ENCODE results near the gene AGAP3. TPM values are rescaled to one million over a fixed set of nuclear protein-coding genes. Genes with fewer than 3 reads are reported as not detected.

The AGAP3 gene
- total and polyA plus RNA-seq, 2 donors (not counting 1 experiment from before 2014, with no cell fraction given) = 32.9 to 34.2 TPM

DNA sequence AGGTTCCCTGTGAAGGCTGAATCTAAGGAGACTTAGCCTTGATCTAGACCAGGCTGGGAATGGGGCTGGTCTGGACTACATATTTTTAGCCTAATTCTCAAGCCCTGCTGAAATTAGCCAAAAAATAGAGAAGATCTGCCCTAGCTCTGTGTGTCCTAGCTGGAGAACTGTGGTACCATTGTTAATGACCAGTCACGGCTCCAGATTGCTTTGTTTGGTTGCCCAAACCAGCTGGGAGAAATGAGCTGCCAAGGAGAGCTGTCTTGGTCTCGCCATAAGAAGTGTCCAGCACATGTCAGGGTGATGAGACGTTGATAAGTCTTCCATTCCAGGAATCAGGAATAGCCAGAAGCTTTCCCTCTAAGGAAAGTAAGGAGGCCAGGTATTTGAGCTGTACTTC, 60.5 kb downstream of the AGAP3 start:
- no peaks in the 10 kb centered on the region for H3K79me2 ChIP-seq (ENCODE audit: control insufficient read depth, insufficient read depth, low read length)

DNA sequence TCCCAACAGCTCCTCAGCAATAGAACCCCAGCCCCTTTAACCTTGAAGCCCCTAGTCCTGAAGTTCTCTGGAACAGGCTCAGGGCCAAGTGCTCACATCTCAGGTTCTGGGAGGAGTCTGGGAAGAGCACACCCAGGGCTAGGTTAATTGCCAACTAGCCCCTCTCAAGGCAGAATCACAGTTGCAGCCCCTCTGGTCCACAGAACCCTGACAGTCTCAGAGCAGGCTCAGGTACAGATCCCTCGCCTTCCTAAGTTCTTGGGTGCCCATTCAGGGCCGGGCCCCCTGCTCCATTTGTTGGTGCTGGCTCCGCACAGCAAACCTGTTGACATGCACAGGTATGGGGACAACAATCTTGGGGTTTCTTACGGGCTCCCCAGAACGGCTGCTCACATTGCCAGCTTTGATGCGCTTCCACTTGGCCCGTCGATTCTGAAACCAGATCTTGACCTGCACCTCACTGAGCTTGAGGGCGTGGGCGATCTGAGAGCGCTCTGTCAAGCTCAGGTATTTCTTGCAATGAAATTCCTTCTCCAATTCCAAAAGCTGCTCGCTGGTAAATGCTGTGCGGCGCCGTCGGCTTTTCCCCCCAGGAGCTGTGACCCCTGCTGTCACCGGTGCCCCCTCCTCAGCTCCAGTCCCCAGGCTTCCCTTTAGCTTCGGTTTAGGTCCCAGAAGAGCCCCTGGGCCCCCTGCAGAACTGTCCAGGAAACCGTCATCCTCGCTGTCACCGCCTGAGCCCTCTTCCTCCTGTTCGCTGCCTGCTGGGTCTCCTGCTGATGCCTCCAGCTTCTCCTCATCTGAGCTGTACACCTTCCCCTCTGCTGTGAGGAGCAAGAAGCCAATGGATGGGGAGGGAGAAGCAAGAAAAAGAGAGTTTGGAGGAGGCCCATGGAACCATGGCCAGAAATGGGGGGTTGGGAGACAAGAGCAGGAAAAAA, 62.3 kb downstream of the AGAP3 start:
- H3K36me3 ChIP-seq (ENCODE audit: control insufficient read depth, insufficient read depth, low read length) = peaks cover 2% of the 10 kb centered on the region
- H4K20me1 ChIP-seq (ENCODE audit: control insufficient read depth, extremely low read depth, insufficient read depth, low read length) = no peaks in the 10 kb centered on the region
- no peaks in the 10 kb centered on the region for H3K9me3 ChIP-seq (ENCODE audit: control insufficient read depth, insufficient read depth, low read depth, low read length)
- peaks cover 35% of the 10 kb centered on the region for H3K27me3 ChIP-seq (ENCODE audit: control insufficient read depth, insufficient read depth, low read length)
- H3K4me1 ChIP-seq (ENCODE audit: control insufficient read depth, extremely low read depth, insufficient read depth, low read length) = no peaks in the 10 kb centered on the region
- H2AFZ ChIP-seq (ENCODE audit: low read length) = no peak overlapping the region
- H3K4me3 ChIP-seq (replicated peaks in 1 of 4; ENCODE audit: control extremely low read depth in 1 of 4, insufficient read depth in 1 of 4, low read depth in 3 of 4, low read length in 4 of 4) = no peak overlapping the region
- H3K4me2 ChIP-seq (ENCODE audit: extremely low read depth, insufficient read depth, low read length) = no peak overlapping the region
- H3K27ac ChIP-seq (ENCODE audit: insufficient read depth, low read length) = no peak overlapping the region
- H3K9ac ChIP-seq (ENCODE audit: insufficient read depth, low read length) = no peak overlapping the region
- DNase-seq (ENCODE audit: low read depth in 2 of 2) = no peak
- no peaks in the 10 kb centered on the region for H3K79me2 ChIP-seq (ENCODE audit: control insufficient read depth, insufficient read depth, low read length)
- TF ChIP-seq, protein P1, sequence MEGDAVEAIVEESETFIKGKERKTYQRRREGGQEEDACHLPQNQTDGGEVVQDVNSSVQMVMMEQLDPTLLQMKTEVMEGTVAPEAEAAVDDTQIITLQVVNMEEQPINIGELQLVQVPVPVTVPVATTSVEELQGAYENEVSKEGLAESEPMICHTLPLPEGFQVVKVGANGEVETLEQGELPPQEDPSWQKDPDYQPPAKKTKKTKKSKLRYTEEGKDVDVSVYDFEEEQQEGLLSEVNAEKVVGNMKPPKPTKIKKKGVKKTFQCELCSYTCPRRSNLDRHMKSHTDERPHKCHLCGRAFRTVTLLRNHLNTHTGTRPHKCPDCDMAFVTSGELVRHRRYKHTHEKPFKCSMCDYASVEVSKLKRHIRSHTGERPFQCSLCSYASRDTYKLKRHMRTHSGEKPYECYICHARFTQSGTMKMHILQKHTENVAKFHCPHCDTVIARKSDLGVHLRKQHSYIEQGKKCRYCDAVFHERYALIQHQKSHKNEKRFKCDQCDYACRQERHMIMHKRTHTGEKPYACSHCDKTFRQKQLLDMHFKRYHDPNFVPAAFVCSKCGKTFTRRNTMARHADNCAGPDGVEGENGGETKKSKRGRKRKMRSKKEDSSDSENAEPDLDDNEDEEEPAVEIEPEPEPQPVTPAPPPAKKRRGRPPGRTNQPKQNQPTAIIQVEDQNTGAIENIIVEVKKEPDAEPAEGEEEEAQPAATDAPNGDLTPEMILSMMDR (conservative IDR thresholded peaks at IDR 0.05 in 1 of 2, IDR thresholded peaks at IDR 0.05 in 1 of 2; ENCODE audit: low read depth in 1 of 2, low read length in 2 of 2) = no peak

More for the DNA sequence above, 60.5 kb downstream of the AGAP3 start:
- no peak for TF ChIP-seq EZH2 (IDR thresholded peaks at IDR 0.05; ENCODE audit: low read length, missing control alignments)
- TF ChIP-seq, protein P1 (conservative IDR thresholded peaks at IDR 0.05 in 1 of 2, IDR thresholded peaks at IDR 0.05 in 1 of 2; ENCODE audit: low read depth in 1 of 2, low read length in 2 of 2) = no peak
- H3K27ac ChIP-seq (ENCODE audit: insufficient read depth, low read length) = no peak overlapping the region
- no peaks in the 10 kb centered on the region for H3K4me1 ChIP-seq (ENCODE audit: control insufficient read depth, extremely low read depth, insufficient read depth, low read length)
- H3K9me3 ChIP-seq (ENCODE audit: control insufficient read depth, insufficient read depth, low read depth, low read length) = no peaks in the 10 kb centered on the region
- H3K4me3 ChIP-seq (replicated peaks in 1 of 4; ENCODE audit: control extremely low read depth in 1 of 4, insufficient read depth in 1 of 4, low read depth in 3 of 4, low read length in 4 of 4) = no peak overlapping the region
- peaks cover 18% of the 10 kb centered on the region for H3K27me3 ChIP-seq (ENCODE audit: control insufficient read depth, insufficient read depth, low read length)
- no peak overlapping the region for H3K9ac ChIP-seq (ENCODE audit: insufficient read depth, low read length)
- no peak overlapping the region for H3K4me2 ChIP-seq (ENCODE audit: extremely low read depth, insufficient read depth, low read length)
- no peak overlapping the region for H2AFZ ChIP-seq (ENCODE audit: low read length)
- no peak for DNase-seq (ENCODE audit: low read depth in 2 of 2)
- H3K36me3 ChIP-seq (ENCODE audit: control insufficient read depth, insufficient read depth, low read length) = peaks cover 7% of the 10 kb centered on the region
- no peaks in the 10 kb centered on the region for H4K20me1 ChIP-seq (ENCODE audit: control insufficient read depth, extremely low read depth, insufficient read depth, low read length)

DNA sequence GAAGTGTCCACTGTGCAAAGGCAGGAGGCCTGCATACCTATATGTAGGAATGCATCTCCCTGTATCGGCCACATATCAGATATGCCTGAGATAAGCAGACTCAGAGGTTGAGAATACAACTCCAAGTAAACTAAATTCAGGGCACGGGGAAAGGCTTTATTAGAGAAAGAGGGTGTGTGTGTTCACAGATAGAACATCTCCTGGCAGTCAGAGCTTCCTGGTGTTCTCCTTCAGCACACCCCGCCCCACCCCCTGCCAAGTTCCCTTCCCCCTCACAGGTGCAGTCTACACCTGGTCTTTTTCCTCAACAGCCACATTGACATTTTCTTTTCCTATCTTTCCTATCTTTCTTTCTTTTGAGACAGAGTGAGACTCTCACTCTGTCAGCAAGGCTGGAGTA, 64.1 kb downstream of the AGAP3 start:
- Histone ChIP-seq H4K20me1 (ENCODE audit: control insufficient read depth, extremely low read depth, insufficient read depth, low read length) (no peaks in the 10 kb centered on the region), H3K79me2 (ENCODE audit: control insufficient read depth, insufficient read depth, low read length) (no peaks in the 10 kb centered on the region), H3K4me1 (ENCODE audit: control insufficient read depth, extremely low read depth, insufficient read depth, low read length) (no peaks in the 10 kb centered on the region), H2AFZ (ENCODE audit: low read length) (no peak overlapping the region), H3K4me3 (replicated peaks in 1 of 4; ENCODE audit: control extremely low read depth in 1 of 4, insufficient read depth in 1 of 4, low read depth in 3 of 4, low read length in 4 of 4) (no peak overlapping the region), H3K27me3 (ENCODE audit: control insufficient read depth, insufficient read depth, low read length) (peaks cover 44% of the 10 kb centered on the region), H3K9me3 (ENCODE audit: control insufficient read depth, insufficient read depth, low read depth, low read length) (no peaks in the 10 kb centered on the region), H3K27ac (ENCODE audit: insufficient read depth, low read length) (no peak overlapping the region), H3K4me2 (ENCODE audit: extremely low read depth, insufficient read depth, low read length) (no peak overlapping the region), H3K36me3 (ENCODE audit: control insufficient read depth, insufficient read depth, low read length) (no peaks in the 10 kb centered on the region), H3K9ac (ENCODE audit: insufficient read depth, low read length) (no peak overlapping the region)
- DNase-seq (ENCODE audit: low read depth in 2 of 2) = no peak
- TF ChIP-seq, protein P1 (conservative IDR thresholded peaks at IDR 0.05 in 1 of 2, IDR thresholded peaks at IDR 0.05 in 1 of 2; ENCODE audit: low read depth in 1 of 2, low read length in 2 of 2) = no peak
- no peak for TF ChIP-seq EZH2 (IDR thresholded peaks at IDR 0.05; ENCODE audit: low read length, missing control alignments)

All from fibroblast of lung (primary cell).